NCI-H2107 (cell line): ENCODE results near the gene ADAM8.

Experiments used
- DNase-seq: peaks from one replicate; lab custom pipeline; 2025; lab: John Stamatoyannopoulos, UW

ADAM8 gene

GRCh38 chr10:133212853-133213494 lies 63.7 kb downstream of the ADAM8 start:
- DNase-seq: no peak
